ENCODE measurements around the gene ZNF318.

GRCh38 chr6:43413002-43413401, 43.6 kb upstream of the ZNF318 start:
- TF ChIP-seq CTCF (IDR thresholded peaks at IDR 0.05) (no peak), POLR2AphosphoS5 (IDR thresholded peaks at IDR 0.05) (no peak)

All from esophagus muscularis mucosa (tissue), 3 donors.